Cardiac muscle cell (in vitro differentiated cells and primary cell): Measurements from ENCODE around the gene THADA. TPM values are rescaled to one million over a fixed set of nuclear protein-coding genes. Genes with fewer than 3 reads are reported as not detected.
"Not testable (repeated sequence)": the region's sequence is repeated elsewhere in the genome, so short reads cannot be mapped to it uniquely, and the experiment has no call there.

ENCODE experiments used
- DNase-seq, 2 donors: peaks; one replicate each; pipeline versions ENCODE4 v3.0.0 to v3.0.0-alpha.2; 2010 to 2017; ENCODE audit warnings: low read depth in 1 of 2, low spot score in 1 of 2
- H3K27ac ChIP-seq: fragments of 200-600 bp; sonication (generic); 2 replicates; pipeline ENCODE4 v1.5.1; 2016
- H3K27me3 ChIP-seq: fragments of 200-600 bp; sonication (generic); 2 replicates; pipeline ENCODE4 v1.6.0; 2016; ENCODE audit warnings: control low read depth
- H3K36me3 ChIP-seq: fragments of 200-600 bp; sonication (generic); 2 replicates; pipeline ENCODE4 v1.5.1; 2016; ENCODE audit warnings: control low read depth
- H3K4me1 ChIP-seq: fragments of 200-600 bp; sonication (generic); 2 replicates; pipeline ENCODE4 v1.8.1; 2017; ENCODE audit warnings: low read depth, mild to moderate bottlenecking, mixed run types
- H3K4me3 ChIP-seq: fragments of 200-600 bp; sonication (generic); 2 replicates; pipeline ENCODE4 v1.5.1; 2016; ENCODE audit warnings: mild to moderate bottlenecking
- H3K9me3 ChIP-seq: fragments of 200-600 bp; sonication (generic); 2 replicates; pipeline ENCODE4 v1.5.1; 2017; ENCODE audit warnings: low read depth, mild to moderate bottlenecking, control low read depth
- polyA plus RNA-seq: library from polyadenylated mRNA; unstranded; fragments of >200 nt; fragmentation: Nextera tagmentation; extraction: Ambion mirVana; gene quantifications from 2 replicates; pipeline ENCODE4 v1.2.1, GENCODE V29; 2016
- total RNA-seq: library from RNA; depleted of rRNA; stranded (reverse); fragments of >200 nt; gene quantifications from 2 replicates; pipeline ENCODE4 v1.2.3, GENCODE V29; 2016
- TF ChIP-seq, protein P1 (sequence below): IDR thresholded peaks from 2 replicates; pipeline ENCODE4 v1.5.1; 2012; ENCODE audit warnings: low read depth, mild to moderate bottlenecking, low read length

THADA gene
- total and polyA plus RNA-seq, 2 experiments from 2014 or later: 11.9 to 17.3 TPM

DNA sequence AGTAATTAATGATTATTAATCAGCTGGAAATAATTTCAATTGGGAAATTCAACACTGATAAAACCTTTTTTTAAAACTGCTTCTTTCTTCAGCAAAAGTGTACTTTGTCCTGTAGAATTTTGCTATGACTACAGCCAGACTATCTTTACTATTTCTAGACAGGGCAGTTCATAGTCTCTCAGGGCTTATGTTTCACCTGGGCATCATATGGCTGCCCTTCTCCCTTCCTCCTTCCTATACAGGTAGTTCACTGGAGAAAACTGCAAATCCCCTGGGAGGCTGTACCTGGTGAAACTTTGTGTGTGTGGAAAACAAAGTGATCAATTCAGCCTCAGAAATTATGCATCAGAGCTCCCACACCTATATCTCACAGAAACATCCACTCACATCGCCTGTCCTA, 38.6 kb downstream of the THADA start:
- TF ChIP-seq, protein P1, sequence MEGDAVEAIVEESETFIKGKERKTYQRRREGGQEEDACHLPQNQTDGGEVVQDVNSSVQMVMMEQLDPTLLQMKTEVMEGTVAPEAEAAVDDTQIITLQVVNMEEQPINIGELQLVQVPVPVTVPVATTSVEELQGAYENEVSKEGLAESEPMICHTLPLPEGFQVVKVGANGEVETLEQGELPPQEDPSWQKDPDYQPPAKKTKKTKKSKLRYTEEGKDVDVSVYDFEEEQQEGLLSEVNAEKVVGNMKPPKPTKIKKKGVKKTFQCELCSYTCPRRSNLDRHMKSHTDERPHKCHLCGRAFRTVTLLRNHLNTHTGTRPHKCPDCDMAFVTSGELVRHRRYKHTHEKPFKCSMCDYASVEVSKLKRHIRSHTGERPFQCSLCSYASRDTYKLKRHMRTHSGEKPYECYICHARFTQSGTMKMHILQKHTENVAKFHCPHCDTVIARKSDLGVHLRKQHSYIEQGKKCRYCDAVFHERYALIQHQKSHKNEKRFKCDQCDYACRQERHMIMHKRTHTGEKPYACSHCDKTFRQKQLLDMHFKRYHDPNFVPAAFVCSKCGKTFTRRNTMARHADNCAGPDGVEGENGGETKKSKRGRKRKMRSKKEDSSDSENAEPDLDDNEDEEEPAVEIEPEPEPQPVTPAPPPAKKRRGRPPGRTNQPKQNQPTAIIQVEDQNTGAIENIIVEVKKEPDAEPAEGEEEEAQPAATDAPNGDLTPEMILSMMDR: no peak
- DNase-seq: no peak
- H3K27ac ChIP-seq: no peak overlapping the region
- no peaks in the 10 kb centered on the region for H3K27me3 ChIP-seq
- no peaks in the 10 kb centered on the region for H3K36me3 ChIP-seq
- no peaks in the 10 kb centered on the region for H3K9me3 ChIP-seq
- H3K4me3 ChIP-seq: no peak overlapping the region
- no peaks in the 10 kb centered on the region for H3K4me1 ChIP-seq

DNA sequence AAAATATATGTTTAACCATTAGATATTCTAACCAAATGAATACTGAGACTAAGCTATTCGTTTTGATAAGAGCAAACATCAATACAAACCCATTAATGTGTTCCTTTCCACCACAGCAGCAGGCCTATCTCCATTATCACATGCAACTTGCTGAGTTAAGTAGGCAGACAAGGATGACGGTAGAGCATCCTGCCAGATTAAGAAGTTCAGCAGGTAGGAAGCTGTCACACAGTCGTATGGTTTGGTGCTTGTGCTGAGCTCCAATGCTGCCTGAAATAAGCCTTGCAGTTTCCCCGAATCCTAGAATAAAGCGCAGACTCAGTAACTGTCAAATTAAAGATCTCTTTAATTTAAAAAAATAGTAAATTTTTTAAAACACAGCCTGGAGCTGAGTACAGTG, 39.6 kb downstream of the THADA start:
- H3K27ac ChIP-seq: no peak overlapping the region
- no peak for DNase-seq
- H3K4me1 ChIP-seq: no peaks in the 10 kb centered on the region
- H3K27me3 ChIP-seq: no peaks in the 10 kb centered on the region
- TF ChIP-seq, protein P1: no peak
- peaks cover 4% of the 10 kb centered on the region for H3K36me3 ChIP-seq
- H3K9me3 ChIP-seq: no peaks in the 10 kb centered on the region
- no peak overlapping the region for H3K4me3 ChIP-seq

DNA sequence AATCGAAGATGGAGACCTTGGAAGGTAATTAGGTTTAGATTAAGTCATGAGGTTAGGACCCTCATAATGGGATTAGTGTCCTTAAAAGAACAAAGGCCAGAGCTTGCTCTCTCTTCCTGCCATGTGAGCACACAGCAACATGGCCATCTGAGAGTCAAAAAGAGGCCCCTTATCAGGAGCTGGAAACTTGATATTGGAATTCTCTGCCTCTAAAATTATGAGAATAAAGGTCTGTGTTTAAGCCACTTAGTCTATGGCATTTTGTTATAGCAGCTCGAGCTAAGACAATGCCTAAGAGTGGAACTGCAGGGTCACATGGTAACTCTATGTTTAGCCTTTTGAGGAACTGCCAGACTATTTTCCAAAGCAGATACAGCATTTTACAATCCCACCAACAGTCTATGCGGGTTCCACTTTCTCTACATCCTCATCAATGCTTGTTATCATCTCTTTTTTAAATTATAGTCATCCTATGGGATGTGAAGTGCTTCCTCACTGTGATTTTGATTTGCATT, 42.4 kb downstream of the THADA start:
- no peak for DNase-seq

DNA sequence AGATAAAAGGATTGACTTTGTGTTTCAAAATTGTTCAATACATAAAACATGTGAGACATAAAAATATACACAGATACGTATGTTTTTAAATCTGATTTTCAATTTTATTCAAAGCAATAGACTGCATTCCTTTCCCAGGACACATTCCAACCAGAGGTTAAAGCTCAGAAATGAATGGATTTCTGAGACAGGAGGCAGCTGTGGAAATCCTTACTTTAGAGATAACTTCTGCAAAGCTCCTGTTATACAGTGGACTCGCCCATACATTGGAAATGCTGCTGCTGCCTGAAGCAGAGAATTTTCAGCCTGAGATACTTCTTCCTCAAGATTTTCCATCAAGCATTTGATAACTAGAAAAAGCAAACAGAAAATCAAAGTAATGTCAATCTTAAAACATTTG, 43.8 kb downstream of the THADA start:
- DNase-seq: no peak
- no peak overlapping the region for H3K4me3 ChIP-seq
- peaks cover 12% of the 10 kb centered on the region for H3K36me3 ChIP-seq
- H3K27me3 ChIP-seq: no peaks in the 10 kb centered on the region
- no peaks in the 10 kb centered on the region for H3K4me1 ChIP-seq
- H3K9me3 ChIP-seq: no peaks in the 10 kb centered on the region
- TF ChIP-seq, protein P1: no peak
- H3K27ac ChIP-seq: no peak overlapping the region

More for the DNA sequence above, 42.4 kb downstream of the THADA start:
- no peaks in the 10 kb centered on the region for H3K4me1 ChIP-seq
- no peak overlapping the region for H3K4me3 ChIP-seq
- peaks cover 12% of the 10 kb centered on the region for H3K36me3 ChIP-seq
- H3K27ac ChIP-seq: no peak overlapping the region
- no peaks in the 10 kb centered on the region for H3K27me3 ChIP-seq
- H3K9me3 ChIP-seq: no peaks in the 10 kb centered on the region
- TF ChIP-seq, protein P1: no peak

DNA sequence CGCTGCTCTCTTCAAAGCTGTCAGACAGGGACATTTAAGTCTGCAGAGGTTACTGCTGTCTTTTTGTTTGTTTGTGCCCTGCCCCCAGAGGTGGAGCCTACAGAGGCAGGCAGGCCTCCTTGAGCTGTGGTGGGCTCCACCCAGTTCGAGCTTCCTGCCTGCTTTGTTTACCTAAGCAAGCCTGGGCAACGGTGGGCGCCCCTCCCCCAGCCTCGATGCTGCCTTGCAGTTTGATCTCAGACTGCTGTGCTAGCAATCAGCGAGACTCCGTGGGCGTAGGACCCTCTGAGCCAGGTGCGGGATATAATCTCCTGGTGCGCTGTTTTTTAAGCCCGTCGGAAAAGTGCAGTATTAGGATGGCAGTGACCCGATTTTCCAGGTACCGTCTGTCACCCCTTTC, 47.5 kb downstream of the THADA start:
- not testable (repeated sequence) for H3K4me1 ChIP-seq, H3K9me3 ChIP-seq, H3K27me3 ChIP-seq, DNase-seq, H3K27ac ChIP-seq, H3K4me3 ChIP-seq
- peaks cover 12% of the 10 kb centered on the region for H3K36me3 ChIP-seq

DNA sequence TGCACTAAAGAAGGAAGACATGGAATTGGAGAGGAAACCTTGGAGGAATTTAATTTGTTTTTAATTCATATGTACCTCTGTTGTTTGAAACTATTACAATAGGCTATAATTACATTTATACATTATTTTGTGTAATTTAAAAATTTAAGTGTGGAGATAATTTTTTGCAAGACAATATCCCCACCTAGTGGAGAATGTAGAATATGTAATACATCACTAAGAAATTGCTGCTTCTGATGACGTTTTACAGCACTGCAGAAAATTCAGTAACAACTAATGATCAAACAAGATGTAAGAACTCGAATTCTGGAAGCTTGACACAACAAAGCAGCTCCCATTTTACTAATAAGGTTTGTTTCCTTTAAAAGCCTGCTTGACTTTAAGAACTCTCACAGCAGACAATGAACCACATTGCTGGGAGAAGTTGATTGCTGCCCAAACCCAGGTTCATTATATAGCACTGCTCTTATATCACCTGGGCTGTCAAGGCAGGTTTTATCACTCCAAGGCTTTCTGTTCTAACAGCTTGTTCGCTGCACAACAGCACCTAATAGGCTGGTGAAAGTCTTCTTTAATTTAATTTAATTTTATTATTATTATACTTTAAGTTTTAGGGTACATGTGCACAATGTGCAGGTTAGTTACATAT, 53.4 kb downstream of the THADA start:
- Histone ChIP-seq H3K4me1 (peaks cover 27% of the 10 kb centered on the region), H3K27me3 (no peaks in the 10 kb centered on the region), H3K9me3 (no peaks in the 10 kb centered on the region), H3K27ac (no peak overlapping the region), H3K4me3 (no peak overlapping the region), H3K36me3 (no peaks in the 10 kb centered on the region)
- TF ChIP-seq, protein P1: peak; percentile 45
- peak; percentile 50 to 71 for DNase-seq
